Activated T-cell treated with anti-CD3 and anti-CD28 coated beads, Interleukin-2, amount 50 U/mL, for 4 hours (primary cell): Measurements from ENCODE around the gene SLC7A11. TPM values are rescaled to one million over a fixed set of nuclear protein-coding genes. Genes with fewer than 3 reads are reported as not detected.

ENCODE experiments used
- ATAC-seq, 2 donors: fragments of 200-7000 bp; cut with Tn5 transposase; one replicate each; pipeline ENCODE4 v1.10.0; 2021
- DNase-seq: peaks from one replicate; pipeline ENCODE4 v3.0.0-alpha.2; 2020
- H3K27me3 Mint-ChIP-seq: one replicate; pipeline ENCODE4 v1.8.0; 2021; ENCODE audit warnings: low read depth, mixed read lengths
- H3K36me3 Mint-ChIP-seq: one replicate; pipeline ENCODE4 v1.8.0; 2022; ENCODE audit warnings: mixed read lengths; ENCODE audit not compliant: insufficient read depth
- H3K4me1 Mint-ChIP-seq: one replicate; pipeline ENCODE4 v1.8.0; 2021; ENCODE audit warnings: low read depth, mixed read lengths
- H3K4me3 Mint-ChIP-seq: one replicate; pipeline ENCODE4 v1.8.0; 2021; ENCODE audit warnings: mild to moderate bottlenecking, moderate library complexity, mixed read lengths
- H3K9me3 Mint-ChIP-seq: one replicate; pipeline ENCODE4 v1.8.0; 2021; ENCODE audit warnings: mixed read lengths
- total RNA-seq, 3 donors: library from RNA; stranded (reverse); gene quantifications; one replicate each; pipeline ENCODE4 v1.2.1, GENCODE V29; 2021

Gene SLC7A11
- total RNA-seq, 3 donors from 2014 or later, result 0.63 to 1.2 (median 1.0) TPM

- no peaks in the 10 kb centered on the region for H3K27me3 Mint-ChIP-seq
- no peak for ATAC-seq
- H3K4me1 Mint-ChIP-seq, result no peaks in the 10 kb centered on the region
- no peaks in the 10 kb centered on the region for H3K9me3 Mint-ChIP-seq
- no peak overlapping the region for H3K4me3 Mint-ChIP-seq
- DNase-seq, result no peak
- H3K36me3 Mint-ChIP-seq, result no peaks in the 10 kb centered on the region
Measured at GRCh38 chr4:138182838-138183426, 59.2 kb downstream of the SLC7A11 start.

- ATAC-seq, result no peak
- no peaks in the 10 kb centered on the region for H3K36me3 Mint-ChIP-seq
- no peaks in the 10 kb centered on the region for H3K27me3 Mint-ChIP-seq
- DNase-seq, result no peak
- no peaks in the 10 kb centered on the region for H3K4me1 Mint-ChIP-seq
- H3K4me3 Mint-ChIP-seq, result no peak overlapping the region
- H3K9me3 Mint-ChIP-seq, result no peaks in the 10 kb centered on the region
Measured at GRCh38 chr4:138181287-138181686, 60.9 kb downstream of the SLC7A11 start.

DNA sequence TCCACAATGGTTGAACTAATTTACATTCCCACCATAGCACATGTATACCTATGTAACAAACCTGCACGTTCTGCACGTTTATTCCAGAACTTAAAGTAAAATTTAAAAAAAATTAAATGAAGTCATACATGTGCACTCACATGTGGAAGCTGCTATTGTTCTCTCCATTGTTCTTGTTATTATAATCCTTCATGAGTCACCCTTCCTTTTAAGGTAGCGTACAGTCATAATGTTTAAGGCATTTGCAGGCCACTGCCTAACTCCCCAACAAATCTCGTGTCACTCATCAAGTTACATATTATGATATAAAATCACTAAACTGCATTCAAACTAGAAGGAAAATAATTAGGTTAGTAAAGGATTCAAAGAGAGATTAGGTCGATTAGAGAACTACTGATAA is 63.6 kb downstream of the SLC7A11 start:
- H3K27me3 Mint-ChIP-seq, result no peaks in the 10 kb centered on the region
- no peaks in the 10 kb centered on the region for H3K36me3 Mint-ChIP-seq
- no peaks in the 10 kb centered on the region for H3K9me3 Mint-ChIP-seq
- no peak for DNase-seq
- ATAC-seq, result no peak
- H3K4me1 Mint-ChIP-seq, result no peaks in the 10 kb centered on the region
- no peak overlapping the region for H3K4me3 Mint-ChIP-seq

- no peaks in the 10 kb centered on the region for H3K36me3 Mint-ChIP-seq
- H3K9me3 Mint-ChIP-seq, result no peaks in the 10 kb centered on the region
- H3K27me3 Mint-ChIP-seq, result no peaks in the 10 kb centered on the region
- DNase-seq, result no peak
- no peak for ATAC-seq
- H3K4me3 Mint-ChIP-seq, result no peak overlapping the region
- no peaks in the 10 kb centered on the region for H3K4me1 Mint-ChIP-seq
Measured at GRCh38 chr4:138177278-138177968, 64.7 kb downstream of the SLC7A11 start.

DNA sequence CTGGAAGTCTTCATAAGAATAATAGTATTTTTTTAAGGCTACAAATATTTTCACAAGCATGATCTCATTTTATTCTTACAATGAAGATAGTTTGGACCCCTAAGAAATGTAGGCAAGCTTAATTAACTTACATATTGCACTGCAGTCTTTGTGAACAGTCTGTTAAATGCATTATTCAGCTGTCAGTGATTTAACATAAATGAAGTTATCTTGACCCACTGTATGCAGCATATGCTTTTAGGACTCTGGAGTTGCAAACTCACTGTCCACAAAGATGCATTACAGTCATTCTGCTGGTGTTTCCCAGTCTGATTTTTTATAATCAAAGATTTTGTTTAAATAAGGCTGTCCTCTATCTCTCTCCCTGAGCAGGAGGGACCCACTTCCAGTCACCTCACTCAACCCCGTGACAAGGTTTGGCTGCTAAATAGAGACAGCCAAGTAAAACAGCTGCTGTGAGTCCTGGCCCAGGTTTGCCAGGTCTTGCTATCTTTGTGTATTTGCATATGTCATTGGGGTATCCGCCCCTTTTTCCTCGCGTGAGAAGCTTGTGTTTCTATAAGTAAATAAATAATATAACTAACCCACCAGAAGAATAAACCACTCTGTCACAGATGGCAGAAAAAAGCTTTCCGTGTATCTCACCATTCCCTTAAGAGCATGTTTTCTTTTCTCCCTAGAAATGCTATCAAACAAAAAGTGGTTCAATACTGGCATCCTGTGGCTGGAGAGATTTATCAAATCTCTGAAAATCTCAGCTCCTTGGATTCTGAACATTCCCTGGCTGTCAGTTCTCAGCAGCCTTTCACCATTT is 67.0 kb downstream of the SLC7A11 start:
- H3K4me3 Mint-ChIP-seq, result no peak overlapping the region

GRCh38 chr4:138164208-138164607 is 77.9 kb downstream of the SLC7A11 start:
- no peak for ATAC-seq
- no peak overlapping the region for H3K4me3 Mint-ChIP-seq
- H3K9me3 Mint-ChIP-seq, result no peaks in the 10 kb centered on the region
- no peak for DNase-seq
- no peaks in the 10 kb centered on the region for H3K4me1 Mint-ChIP-seq
- no peaks in the 10 kb centered on the region for H3K36me3 Mint-ChIP-seq
- H3K27me3 Mint-ChIP-seq, result no peaks in the 10 kb centered on the region

More for the DNA sequence above, 67.0 kb downstream of the SLC7A11 start:
- Mint-ChIP-seq H3K9me3 (no peaks in the 10 kb centered on the region), H3K4me1 (no peaks in the 10 kb centered on the region), H3K27me3 (no peaks in the 10 kb centered on the region), H3K36me3 (no peaks in the 10 kb centered on the region)
- no peak for DNase-seq
- ATAC-seq, result no peak

- Mint-ChIP-seq H3K36me3 (no peaks in the 10 kb centered on the region), H3K27me3 (no peaks in the 10 kb centered on the region), H3K4me1 (no peaks in the 10 kb centered on the region), H3K4me3 (no peak overlapping the region), H3K9me3 (no peaks in the 10 kb centered on the region)
- DNase-seq, result no peak
- no peak for ATAC-seq
Measured at GRCh38 chr4:138163171-138163570, 79.0 kb downstream of the SLC7A11 start.

GRCh38 chr4:138162259-138162658 is 79.9 kb downstream of the SLC7A11 start:
- DNase-seq, result no peak
- Mint-ChIP-seq H3K27me3 (no peaks in the 10 kb centered on the region), H3K9me3 (no peaks in the 10 kb centered on the region), H3K36me3 (no peaks in the 10 kb centered on the region), H3K4me3 (no peak overlapping the region), H3K4me1 (no peaks in the 10 kb centered on the region)
- no peak for ATAC-seq

DNA sequence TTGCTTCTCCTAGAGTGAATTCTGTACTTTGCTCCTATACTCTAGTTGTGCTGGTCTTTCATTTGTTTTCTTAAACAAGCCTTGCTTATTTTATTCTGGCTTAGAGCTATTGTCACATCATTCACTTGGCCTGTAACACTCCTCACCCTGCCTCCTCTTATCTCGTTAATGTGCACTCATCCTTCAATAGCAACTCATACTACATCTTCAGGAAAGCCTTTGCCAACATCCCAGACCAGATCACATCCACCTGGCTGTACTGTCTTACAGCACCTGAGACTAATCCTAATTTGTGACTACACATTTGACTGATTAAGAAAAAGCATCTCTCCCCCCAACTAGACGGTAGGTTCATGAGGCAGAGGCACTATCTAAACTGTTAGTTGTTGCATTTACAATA is 80.8 kb downstream of the SLC7A11 start:
- Mint-ChIP-seq H3K9me3 (no peaks in the 10 kb centered on the region), H3K4me1 (no peaks in the 10 kb centered on the region), H3K36me3 (no peaks in the 10 kb centered on the region), H3K4me3 (no peak overlapping the region), H3K27me3 (no peaks in the 10 kb centered on the region)
- DNase-seq (no peak), ATAC-seq (no peak)

GRCh38 chr4:138158746-138159297 is 83.3 kb downstream of the SLC7A11 start:
- H3K4me1 Mint-ChIP-seq, result no peaks in the 10 kb centered on the region
- ATAC-seq, result no peak
- DNase-seq, result no peak
- H3K4me3 Mint-ChIP-seq, result no peak overlapping the region
- no peaks in the 10 kb centered on the region for H3K27me3 Mint-ChIP-seq
- H3K9me3 Mint-ChIP-seq, result no peaks in the 10 kb centered on the region
- H3K36me3 Mint-ChIP-seq, result no peaks in the 10 kb centered on the region

DNA sequence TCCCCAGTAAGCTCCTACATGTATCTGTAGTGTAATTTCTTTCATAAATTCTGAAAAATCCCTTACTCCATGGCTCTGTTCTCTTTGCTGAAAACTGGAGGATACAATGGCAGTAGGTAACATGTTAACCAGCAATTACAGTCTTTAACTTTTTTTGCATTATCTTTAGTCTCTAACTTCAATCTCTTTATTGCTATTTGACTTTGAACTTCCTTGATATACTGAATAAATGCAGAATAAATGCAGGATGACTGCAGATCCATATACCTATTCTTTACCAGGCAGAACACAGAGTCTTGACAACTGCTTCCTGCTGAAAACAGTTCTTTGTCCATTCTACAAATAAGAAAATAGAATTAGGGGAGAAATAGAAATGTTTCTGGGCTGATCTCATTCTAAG is 101.3 kb downstream of the SLC7A11 start:
- no peak for DNase-seq
- no peak for ATAC-seq
- Mint-ChIP-seq H3K4me3 (no peak overlapping the region), H3K9me3 (peaks cover 3% of the 10 kb centered on the region), H3K4me1 (no peaks in the 10 kb centered on the region), H3K27me3 (no peaks in the 10 kb centered on the region), H3K36me3 (no peaks in the 10 kb centered on the region)

DNA sequence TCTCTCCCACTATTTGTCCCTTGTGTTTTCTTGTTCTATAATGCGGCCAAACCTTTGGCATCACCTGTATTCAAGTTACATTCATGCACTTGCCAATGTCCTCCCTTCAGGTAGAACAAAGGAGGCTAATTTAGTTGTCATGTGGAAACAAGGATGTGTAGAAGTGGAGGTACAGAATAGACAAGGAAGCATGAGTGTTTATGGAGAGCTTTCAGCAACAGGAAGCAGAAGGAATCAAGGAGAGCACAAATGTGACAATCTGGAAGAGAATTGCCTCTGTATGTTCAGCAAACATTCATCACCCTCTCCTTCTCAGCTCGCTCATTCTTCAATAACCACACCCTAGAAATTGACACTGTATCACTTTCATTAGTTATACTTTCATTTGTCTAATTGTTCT is 103.4 kb downstream of the SLC7A11 start:
- no peaks in the 10 kb centered on the region for H3K36me3 Mint-ChIP-seq
- DNase-seq (no peak), ATAC-seq (no peak)
- H3K4me1 Mint-ChIP-seq, result no peaks in the 10 kb centered on the region
- no peaks in the 10 kb centered on the region for H3K27me3 Mint-ChIP-seq
- H3K4me3 Mint-ChIP-seq, result no peak overlapping the region
- peaks cover 3% of the 10 kb centered on the region for H3K9me3 Mint-ChIP-seq

DNA sequence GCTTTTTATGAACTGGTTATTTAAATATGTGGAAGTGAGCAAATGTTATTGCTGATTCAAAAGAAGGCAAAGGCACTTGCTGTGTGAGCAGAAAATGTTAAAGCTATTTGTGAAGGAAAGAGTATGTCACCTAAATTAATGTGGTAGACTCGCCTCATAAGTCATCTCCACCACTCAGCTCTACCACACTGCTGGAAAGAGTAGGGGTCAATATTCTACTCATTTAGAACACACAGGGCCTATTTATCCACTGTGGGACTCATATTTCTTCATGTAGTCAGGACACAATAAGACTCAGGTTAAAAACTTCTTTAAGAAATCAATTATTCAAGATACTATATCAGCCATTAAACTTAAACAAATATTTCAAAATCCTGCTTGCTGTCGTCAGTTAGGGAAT is 106.5 kb downstream of the SLC7A11 start:
- H3K4me1 Mint-ChIP-seq, result no peaks in the 10 kb centered on the region
- DNase-seq (no peak), ATAC-seq (no peak)
- peaks cover 14% of the 10 kb centered on the region for H3K9me3 Mint-ChIP-seq
- no peaks in the 10 kb centered on the region for H3K27me3 Mint-ChIP-seq
- H3K36me3 Mint-ChIP-seq, result no peaks in the 10 kb centered on the region
- H3K4me3 Mint-ChIP-seq, result no peak overlapping the region

DNA sequence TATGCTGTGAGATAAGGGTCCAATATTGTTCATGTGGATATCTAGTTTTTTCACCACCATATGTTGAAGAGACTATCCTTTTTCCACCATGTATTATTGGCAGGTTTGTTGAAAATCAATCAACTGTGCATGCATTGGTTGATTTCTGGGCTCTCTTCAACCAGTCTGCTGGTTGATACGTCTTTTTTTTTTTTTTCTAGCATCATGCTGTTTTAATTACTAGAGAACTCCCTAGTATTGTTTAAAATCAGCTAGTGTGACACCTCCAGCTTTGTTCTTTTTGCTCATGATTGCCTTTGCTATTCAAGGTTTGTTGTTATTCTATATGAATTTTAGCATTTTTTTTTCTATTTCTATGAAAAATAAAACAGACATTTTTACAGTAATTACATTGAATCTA is 123.9 kb downstream of the SLC7A11 start:
- Mint-ChIP-seq H3K9me3 (peaks cover 6% of the 10 kb centered on the region), H3K4me1 (peaks cover 3% of the 10 kb centered on the region), H3K27me3 (no peaks in the 10 kb centered on the region), H3K4me3 (no peak overlapping the region), H3K36me3 (no peaks in the 10 kb centered on the region)
- ATAC-seq (no peak), DNase-seq (no peak)
